Ishikawa (cell line): ENCODE data around the gene MATR3.

ENCODE experiments used
- NFIC ChIP-seq: IDR thresholded peaks from 2 replicates; pipeline ENCODE4 v1.6.1; 2012
- TCF12 ChIP-seq: IDR thresholded peaks from 2 replicates; pipeline ENCODE4 v1.6.1; 2012; ENCODE audit warnings: low read depth
- TF ChIP-seq, protein P1 (sequence below): IDR thresholded peaks from 2 replicates; pipeline ENCODE4 v1.6.1; 2012; ENCODE audit warnings: low read depth, mild to moderate bottlenecking

DNA sequence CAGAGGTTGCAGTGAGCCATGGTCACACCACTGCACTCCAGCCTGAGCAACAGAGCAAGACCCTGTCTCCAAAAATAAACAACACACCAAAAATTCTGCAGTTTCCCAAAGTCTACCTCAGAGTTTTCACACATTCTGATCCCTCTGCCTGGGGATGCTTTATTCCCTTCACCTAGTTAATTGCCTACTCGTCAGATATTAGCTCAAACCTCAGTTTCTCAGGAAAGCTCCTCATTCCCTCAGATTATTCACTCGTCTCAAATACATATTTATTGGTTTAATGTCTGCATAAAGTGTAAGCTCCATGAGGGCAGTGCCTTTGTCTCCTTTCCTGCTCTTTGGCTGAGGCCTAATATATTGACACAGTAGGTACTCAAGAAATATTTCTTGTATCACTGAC lies 2.5 kb upstream of the MATR3 start:
- TF ChIP-seq NFIC, result no peak
- TF ChIP-seq TCF12, result no peak
- TF ChIP-seq, protein P1, sequence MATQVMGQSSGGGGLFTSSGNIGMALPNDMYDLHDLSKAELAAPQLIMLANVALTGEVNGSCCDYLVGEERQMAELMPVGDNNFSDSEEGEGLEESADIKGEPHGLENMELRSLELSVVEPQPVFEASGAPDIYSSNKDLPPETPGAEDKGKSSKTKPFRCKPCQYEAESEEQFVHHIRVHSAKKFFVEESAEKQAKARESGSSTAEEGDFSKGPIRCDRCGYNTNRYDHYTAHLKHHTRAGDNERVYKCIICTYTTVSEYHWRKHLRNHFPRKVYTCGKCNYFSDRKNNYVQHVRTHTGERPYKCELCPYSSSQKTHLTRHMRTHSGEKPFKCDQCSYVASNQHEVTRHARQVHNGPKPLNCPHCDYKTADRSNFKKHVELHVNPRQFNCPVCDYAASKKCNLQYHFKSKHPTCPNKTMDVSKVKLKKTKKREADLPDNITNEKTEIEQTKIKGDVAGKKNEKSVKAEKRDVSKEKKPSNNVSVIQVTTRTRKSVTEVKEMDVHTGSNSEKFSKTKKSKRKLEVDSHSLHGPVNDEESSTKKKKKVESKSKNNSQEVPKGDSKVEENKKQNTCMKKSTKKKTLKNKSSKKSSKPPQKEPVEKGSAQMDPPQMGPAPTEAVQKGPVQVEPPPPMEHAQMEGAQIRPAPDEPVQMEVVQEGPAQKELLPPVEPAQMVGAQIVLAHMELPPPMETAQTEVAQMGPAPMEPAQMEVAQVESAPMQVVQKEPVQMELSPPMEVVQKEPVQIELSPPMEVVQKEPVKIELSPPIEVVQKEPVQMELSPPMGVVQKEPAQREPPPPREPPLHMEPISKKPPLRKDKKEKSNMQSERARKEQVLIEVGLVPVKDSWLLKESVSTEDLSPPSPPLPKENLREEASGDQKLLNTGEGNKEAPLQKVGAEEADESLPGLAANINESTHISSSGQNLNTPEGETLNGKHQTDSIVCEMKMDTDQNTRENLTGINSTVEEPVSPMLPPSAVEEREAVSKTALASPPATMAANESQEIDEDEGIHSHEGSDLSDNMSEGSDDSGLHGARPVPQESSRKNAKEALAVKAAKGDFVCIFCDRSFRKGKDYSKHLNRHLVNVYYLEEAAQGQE, result no peak
